Measurements from ENCODE around the gene AIMP1.
"Not testable (repeated sequence)": the region's sequence is repeated elsewhere in the genome, so short reads cannot be mapped to it uniquely, and the experiment has no call there.

Gene AIMP1

GRCh38 chr4:106385853-106386393, 69.6 kb downstream of the AIMP1 start:
- H4K20me1 ChIP-seq (ENCODE audit: control insufficient read depth, insufficient read depth, low read depth, low read length), result no peaks in the 10 kb centered on the region
- no peak overlapping the region for H3K4me2 ChIP-seq (ENCODE audit: low read length)
- TF ChIP-seq EZH2phosphoT487 (IDR thresholded peaks at IDR 0.05; ENCODE audit: borderline replicate concordance, low read length), result no peak
- TF ChIP-seq, protein P1, sequence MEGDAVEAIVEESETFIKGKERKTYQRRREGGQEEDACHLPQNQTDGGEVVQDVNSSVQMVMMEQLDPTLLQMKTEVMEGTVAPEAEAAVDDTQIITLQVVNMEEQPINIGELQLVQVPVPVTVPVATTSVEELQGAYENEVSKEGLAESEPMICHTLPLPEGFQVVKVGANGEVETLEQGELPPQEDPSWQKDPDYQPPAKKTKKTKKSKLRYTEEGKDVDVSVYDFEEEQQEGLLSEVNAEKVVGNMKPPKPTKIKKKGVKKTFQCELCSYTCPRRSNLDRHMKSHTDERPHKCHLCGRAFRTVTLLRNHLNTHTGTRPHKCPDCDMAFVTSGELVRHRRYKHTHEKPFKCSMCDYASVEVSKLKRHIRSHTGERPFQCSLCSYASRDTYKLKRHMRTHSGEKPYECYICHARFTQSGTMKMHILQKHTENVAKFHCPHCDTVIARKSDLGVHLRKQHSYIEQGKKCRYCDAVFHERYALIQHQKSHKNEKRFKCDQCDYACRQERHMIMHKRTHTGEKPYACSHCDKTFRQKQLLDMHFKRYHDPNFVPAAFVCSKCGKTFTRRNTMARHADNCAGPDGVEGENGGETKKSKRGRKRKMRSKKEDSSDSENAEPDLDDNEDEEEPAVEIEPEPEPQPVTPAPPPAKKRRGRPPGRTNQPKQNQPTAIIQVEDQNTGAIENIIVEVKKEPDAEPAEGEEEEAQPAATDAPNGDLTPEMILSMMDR (IDR thresholded peaks at IDR 0.05; ENCODE audit: low read depth, low read length, poor library complexity, severe bottlenecking), result no peak
- no peaks in the 10 kb centered on the region for H3K79me2 ChIP-seq (ENCODE audit: control insufficient read depth, low read length)
- no peaks in the 10 kb centered on the region for H3K4me1 ChIP-seq (ENCODE audit: control insufficient read depth, low read length)
- no peaks in the 10 kb centered on the region for H3K27me3 ChIP-seq (ENCODE audit: control insufficient read depth, low read length)
- no peak overlapping the region for H3K27ac ChIP-seq (ENCODE audit: low read depth, low read length)
- peaks cover 9% of the 10 kb centered on the region; the same call in 1 of the 2 replicates for H3K9me3 ChIP-seq (ENCODE audit: control insufficient read depth, insufficient read depth, low read length)
- H3F3A ChIP-seq (ENCODE audit: control insufficient read depth, insufficient read depth), result no peaks in the 10 kb centered on the region
- H3K36me3 ChIP-seq (ENCODE audit: control insufficient read depth, low read length), result no peaks in the 10 kb centered on the region
- no peaks in the 10 kb centered on the region for H3K9me2 ChIP-seq (replicated peaks; ENCODE audit: control insufficient read depth, low read length)
- H3K4me3 ChIP-seq (ENCODE audit: low read length), result no peak overlapping the region

DNA sequence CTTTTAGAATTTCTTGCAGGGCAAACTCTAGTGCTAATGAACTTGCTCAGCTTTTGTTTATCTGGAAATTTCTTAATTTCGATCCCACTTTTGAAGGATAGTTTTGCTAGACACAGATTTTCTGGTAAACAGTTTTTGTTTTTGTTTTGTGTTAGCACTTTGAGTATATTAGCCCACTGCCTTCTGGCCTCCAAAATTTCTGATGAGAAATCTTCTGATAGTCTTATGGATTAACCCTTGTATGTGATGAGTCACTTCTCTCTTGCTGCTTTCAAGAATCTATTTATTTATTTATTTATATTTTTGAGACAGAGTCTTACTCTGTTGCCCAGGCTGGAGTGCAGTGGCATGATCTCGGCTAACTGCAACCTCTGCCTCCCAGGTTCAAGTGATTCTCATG, 79.2 kb downstream of the AIMP1 start:
- TF ChIP-seq, protein P1 (IDR thresholded peaks at IDR 0.05; ENCODE audit: low read depth, low read length, poor library complexity, severe bottlenecking), result no peak
- no peak for TF ChIP-seq EZH2phosphoT487 (IDR thresholded peaks at IDR 0.05; ENCODE audit: borderline replicate concordance, low read length)
- no peak overlapping the region for H3K4me3 ChIP-seq (ENCODE audit: low read length)
- no peak overlapping the region for H3K4me2 ChIP-seq (ENCODE audit: low read length)
- H3K9me2 ChIP-seq (replicated peaks; ENCODE audit: control insufficient read depth, low read length), result no peaks in the 10 kb centered on the region
- no peaks in the 10 kb centered on the region for H3K9me3 ChIP-seq (ENCODE audit: control insufficient read depth, insufficient read depth, low read length)
- H3K4me1 ChIP-seq (ENCODE audit: control insufficient read depth, low read length), result no peaks in the 10 kb centered on the region
- H3K27me3 ChIP-seq (ENCODE audit: control insufficient read depth, low read length), result no peaks in the 10 kb centered on the region; the same call in 1 of the 2 replicates
- H3F3A ChIP-seq (ENCODE audit: control insufficient read depth, insufficient read depth), result no peaks in the 10 kb centered on the region
- H3K36me3 ChIP-seq (ENCODE audit: control insufficient read depth, low read length), result no peaks in the 10 kb centered on the region
- no peaks in the 10 kb centered on the region for H4K20me1 ChIP-seq (ENCODE audit: control insufficient read depth, insufficient read depth, low read depth, low read length)
- no peaks in the 10 kb centered on the region for H3K79me2 ChIP-seq (ENCODE audit: control insufficient read depth, low read length)
- H3K27ac ChIP-seq (ENCODE audit: low read depth, low read length), result no peak overlapping the region

GRCh38 chr4:106398898-106399297, 82.5 kb downstream of the AIMP1 start:
- not testable (repeated sequence) for H3K27ac ChIP-seq (ENCODE audit: low read depth, low read length); H3K4me3 ChIP-seq (ENCODE audit: low read length); H3K79me2 ChIP-seq (ENCODE audit: control insufficient read depth, low read length); H3K9me2 ChIP-seq (replicated peaks; ENCODE audit: control insufficient read depth, low read length); H3K4me1 ChIP-seq (ENCODE audit: control insufficient read depth, low read length); H3F3A ChIP-seq (ENCODE audit: control insufficient read depth, insufficient read depth); H3K4me2 ChIP-seq (ENCODE audit: low read length); H3K36me3 ChIP-seq (ENCODE audit: control insufficient read depth, low read length); H4K20me1 ChIP-seq (ENCODE audit: control insufficient read depth, insufficient read depth, low read depth, low read length); H3K9me3 ChIP-seq (ENCODE audit: control insufficient read depth, insufficient read depth, low read length); H3K27me3 ChIP-seq (ENCODE audit: control insufficient read depth, low read length)

Measured in DOHH2 (cell line).